Peyer's patch (tissue), 4 donors: ENCODE results near the gene EXOC4.

Experiments
- CTCF ChIP-seq, 6 experiments: fragments of 450-650 bp in 4 of 6; fragments of 200-600 bp in 2 of 6; sonication (generic) in 1 of 6; IDR thresholded peaks; one replicate each; pipeline ENCODE4 v1.5.1; 2017 to 2019; ENCODE audit warnings: antibody characterized with exemption in 6 of 6, mild to moderate bottlenecking in 3 of 6, moderate library complexity in 1 of 6
- POLR2A ChIP-seq, 2 donors: fragments of 450-650 bp; IDR thresholded peaks; one replicate each; pipeline ENCODE4 v1.5.1; 2017; ENCODE audit warnings: antibody characterized with exemption in 2 of 2, mild to moderate bottlenecking in 2 of 2, moderate library complexity in 2 of 2

DNA sequence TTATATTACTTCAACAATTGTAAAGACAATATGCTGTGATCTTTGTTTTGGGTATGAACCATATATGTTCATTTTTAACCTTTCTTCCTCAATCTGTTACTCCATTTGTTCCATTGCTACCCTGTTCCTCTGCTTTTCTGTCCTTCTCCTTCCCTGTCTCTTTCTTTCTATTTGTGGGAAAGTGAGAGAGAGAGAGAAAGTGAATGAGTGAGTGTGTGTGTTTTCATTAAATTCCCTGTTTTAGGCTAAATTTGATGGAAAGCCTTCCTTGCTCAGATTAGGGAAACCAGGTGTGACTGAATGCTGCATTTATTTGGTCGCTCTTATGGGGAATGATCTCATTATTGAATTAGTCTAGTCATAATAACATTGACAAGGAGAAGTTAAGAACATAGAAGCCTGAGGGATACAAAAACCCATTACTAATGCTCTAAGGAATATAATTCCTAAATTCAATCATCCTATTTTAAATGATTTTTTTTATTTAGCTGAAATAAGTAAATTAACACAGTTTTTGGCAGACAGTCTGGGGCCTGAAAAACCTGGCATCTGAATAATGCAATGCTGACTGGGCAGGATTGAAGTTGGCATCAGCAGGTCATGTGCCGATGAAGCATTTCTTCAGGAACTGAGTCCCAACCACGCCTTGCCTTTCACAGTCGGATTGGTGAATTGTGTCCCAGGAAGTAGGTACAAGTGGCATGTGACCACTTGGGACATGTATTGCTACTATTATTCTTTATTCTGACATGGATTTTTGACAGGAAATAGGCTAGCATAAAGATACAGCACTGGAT is 756.6 kb downstream of the EXOC4 start:
- TF ChIP-seq CTCF (IDR thresholded peaks at IDR 0.05) = no peak
- TF ChIP-seq POLR2A (IDR thresholded peaks at IDR 0.05) = no peak
